Activated CD8-positive, alpha-beta T cell treated with anti-CD3 and anti-CD28 coated beads, Interleukin-2, amount 10 ng/mL, durations not matched to agents 7 days and 5 days (primary cell): Measurements from ENCODE around the gene ADAM22. TPM values are rescaled to one million over a fixed set of nuclear protein-coding genes. Genes with fewer than 3 reads are reported as not detected.
A peak's percentile ranks its signal among the peaks of the same experiment; 100 is the strongest.

ENCODE experiments used
- ATAC-seq: fragments of 150-1000 bp; cut with Tn5 transposase; one replicate; pipeline ENCODE4 v1.10.0; 2021; ENCODE audit warnings: moderate library complexity
- CTCF ChIA-PET: fragments of 350-600 bp; sonication (Branson Sonifier 250); formaldehyde crosslinking; loops from one replicate; lab custom pipeline; 2021; ENCODE audit warnings: antibody characterized with exemption; lab: Charles Lee
- POLR2A ChIA-PET: fragments of 350-600 bp; sonication (Branson Sonifier 250); formaldehyde crosslinking; loops from one replicate; lab custom pipeline; 2021; ENCODE audit warnings: antibody characterized with exemption; lab: Charles Lee
- DNase-seq: peaks from one replicate; pipeline ENCODE4 v3.0.0-alpha.2; 2020
- H3K27ac Mint-ChIP-seq: one replicate; pipeline ENCODE4 v1.8.0; 2021; ENCODE audit warnings: mild to moderate bottlenecking, mixed read lengths
- H3K27me3 Mint-ChIP-seq: one replicate; pipeline ENCODE4 v1.8.0; 2021; ENCODE audit warnings: low read depth, mixed read lengths
- H3K36me3 Mint-ChIP-seq: one replicate; pipeline ENCODE4 v1.8.0; 2021; ENCODE audit warnings: low read depth, mixed read lengths
- H3K4me1 Mint-ChIP-seq: one replicate; pipeline ENCODE4 v1.8.0; 2021; ENCODE audit warnings: low read depth, mixed read lengths
- H3K4me3 Mint-ChIP-seq: one replicate; pipeline ENCODE4 v1.8.0; 2021; ENCODE audit warnings: mild to moderate bottlenecking, mixed read lengths
- H3K9me3 Mint-ChIP-seq: one replicate; pipeline ENCODE4 v1.8.0; 2022; ENCODE audit warnings: mixed read lengths; ENCODE audit not compliant: insufficient read depth
- total RNA-seq, 2 experiments: library from RNA; stranded (reverse); gene quantifications; one replicate each; pipeline ENCODE4 v1.2.3, GENCODE V29; 2021

The ADAM22 gene
- total RNA-seq, 2 experiments from 2014 or later, result 2.2 to 3.1 TPM

GRCh38 chr7:88208521-88208920, 274.5 kb downstream of the ADAM22 start:
- Mint-ChIP-seq H3K27ac (no peak overlapping the region), H3K4me3 (no peak overlapping the region), H3K36me3 (peaks cover 57% of the 10 kb centered on the region), H3K9me3 (no peaks in the 10 kb centered on the region), H3K27me3 (no peaks in the 10 kb centered on the region), H3K4me1 (peaks cover 4% of the 10 kb centered on the region)
- ATAC-seq, result no peak
- CTCF ChIA-PET, result interaction anchor here (2.1 to 2.6 kb wide), 2 partner anchors 10 to 39 kb away, joined by 7 read pairs; no protein-coding TSS in a partner anchor
- POLR2A ChIA-PET, result no interaction called here
- DNase-seq, result no peak

- Mint-ChIP-seq H3K4me3 (no peak overlapping the region), H3K4me1 (peaks cover 17% of the 10 kb centered on the region), H3K27me3 (no peaks in the 10 kb centered on the region), H3K27ac (no peak overlapping the region), H3K9me3 (no peaks in the 10 kb centered on the region), H3K36me3 (peaks cover 51% of the 10 kb centered on the region)
- POLR2A ChIA-PET, result interaction anchor here (0.6 kb wide), 1 partner anchor 258 kb away, joined by 3 read pairs; no protein-coding TSS in a partner anchor
- DNase-seq, result no peak
- CTCF ChIA-PET, result interaction anchor here (1.3 kb wide), 1 partner anchor 10 kb away, joined by 3 read pairs; no protein-coding TSS in a partner anchor
- ATAC-seq, result no peak
Observed at GRCh38 chr7:88212918-88213317, 278.9 kb downstream of the ADAM22 start.

DNA sequence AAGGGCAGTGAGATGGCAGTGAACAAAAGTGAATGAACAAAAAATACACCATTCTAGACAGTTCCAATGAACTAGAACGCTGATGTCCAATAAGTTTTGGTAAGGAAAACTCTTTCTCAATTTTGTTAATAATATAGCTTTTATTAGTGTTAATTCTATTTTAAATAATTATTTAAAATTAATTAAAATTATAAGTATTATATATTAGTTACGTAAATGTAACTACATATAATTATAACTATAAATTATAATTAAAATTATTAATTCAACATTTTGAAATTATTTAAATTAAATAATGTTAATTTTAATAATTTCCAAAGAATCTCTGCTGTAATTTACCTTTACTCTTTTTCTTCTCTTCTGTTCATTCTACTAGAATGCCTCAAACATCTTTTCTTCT, 280.4 kb downstream of the ADAM22 start:
- CTCF ChIA-PET, result no interaction called here
- ATAC-seq, result no peak
- H3K36me3 Mint-ChIP-seq, result peaks cover 46% of the 10 kb centered on the region

DNA sequence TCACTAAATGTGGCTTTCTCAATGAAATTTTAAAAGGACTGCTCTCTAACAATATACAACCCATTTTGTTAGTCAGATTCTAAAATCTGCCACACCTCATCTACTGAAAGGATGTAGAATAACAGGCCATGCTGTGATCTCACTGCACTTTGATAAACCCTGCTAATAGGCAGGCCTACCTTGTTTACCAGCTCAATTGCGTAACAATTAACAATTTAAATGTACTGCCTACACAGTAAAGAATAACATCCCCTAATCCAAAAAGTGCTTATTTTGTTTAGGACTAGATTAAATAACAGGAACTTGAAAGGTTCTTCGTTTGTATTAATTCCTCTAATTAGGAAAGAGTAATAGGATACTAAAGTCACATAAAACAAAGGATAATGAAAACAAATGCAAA, 281.2 kb downstream of the ADAM22 start:
- no peak for DNase-seq
- H3K27me3 Mint-ChIP-seq, result no peaks in the 10 kb centered on the region
- ChIA-PET POLR2A (no interaction called here), CTCF (no interaction called here)
- no peak overlapping the region for H3K4me3 Mint-ChIP-seq
- peaks cover 38% of the 10 kb centered on the region for H3K36me3 Mint-ChIP-seq
- H3K9me3 Mint-ChIP-seq, result no peaks in the 10 kb centered on the region
- H3K27ac Mint-ChIP-seq, result no peak overlapping the region
- no peak for ATAC-seq
- H3K4me1 Mint-ChIP-seq, result peaks cover 23% of the 10 kb centered on the region

More for the DNA sequence above, 280.4 kb downstream of the ADAM22 start:
- no peak overlapping the region for H3K27ac Mint-ChIP-seq
- no peaks in the 10 kb centered on the region for H3K9me3 Mint-ChIP-seq
- no peak overlapping the region for H3K4me3 Mint-ChIP-seq
- POLR2A ChIA-PET, result no interaction called here
- peaks cover 23% of the 10 kb centered on the region for H3K4me1 Mint-ChIP-seq
- no peaks in the 10 kb centered on the region for H3K27me3 Mint-ChIP-seq
- no peak for DNase-seq

GRCh38 chr7:88216276-88216675, 282.2 kb downstream of the ADAM22 start:
- Mint-ChIP-seq H3K9me3 (no peaks in the 10 kb centered on the region), H3K4me3 (no peak overlapping the region), H3K27me3 (no peaks in the 10 kb centered on the region), H3K4me1 (peaks cover 32% of the 10 kb centered on the region), H3K27ac (no peak overlapping the region), H3K36me3 (peaks cover 36% of the 10 kb centered on the region)
- DNase-seq (no peak), ATAC-seq (no peak)
- CTCF ChIA-PET, result no interaction called here
- POLR2A ChIA-PET, result no interaction called here

DNA sequence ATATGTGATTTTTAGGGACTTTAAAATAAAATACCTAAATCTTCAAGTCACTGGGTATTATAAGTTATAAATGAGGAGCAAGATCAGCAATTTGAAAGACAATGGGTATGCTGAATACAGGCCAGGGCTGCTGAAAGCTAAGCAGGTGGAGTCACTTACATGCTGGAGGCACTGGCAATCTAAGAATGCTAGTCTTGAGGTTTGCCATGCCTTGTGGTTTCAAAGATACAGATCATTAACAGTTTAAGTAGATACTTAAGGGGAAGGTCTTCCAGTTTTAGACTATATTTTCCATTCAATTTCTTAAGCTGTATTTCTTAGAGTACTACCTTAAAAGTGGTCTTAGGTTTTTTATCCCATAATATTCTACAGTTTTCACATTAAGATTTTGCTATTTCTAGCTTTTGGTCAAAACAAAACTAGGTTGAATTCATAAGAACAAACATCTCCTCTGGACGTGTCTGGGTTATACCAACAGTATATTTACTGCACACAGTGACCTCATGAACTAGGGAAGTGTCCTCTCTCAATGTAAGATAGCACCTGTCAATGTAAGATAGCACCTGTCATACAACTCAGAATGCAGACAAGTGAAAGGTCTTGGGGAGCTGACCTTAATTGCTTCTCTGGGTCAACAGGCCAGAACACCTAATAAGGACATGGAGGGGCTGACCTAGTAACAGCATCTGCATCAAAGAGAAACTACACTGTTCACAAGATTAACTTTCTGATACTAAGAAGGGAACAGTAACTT, 283.8 kb downstream of the ADAM22 start:
- DNase-seq (peak; percentile 24), ATAC-seq (no peak)
- H3K4me3 Mint-ChIP-seq, result peak overlapping the region; percentile 92
- H3K4me1 Mint-ChIP-seq, result peaks cover 32% of the 10 kb centered on the region
- H3K27me3 Mint-ChIP-seq, result no peaks in the 10 kb centered on the region
- H3K9me3 Mint-ChIP-seq, result no peaks in the 10 kb centered on the region
- H3K36me3 Mint-ChIP-seq, result peaks cover 35% of the 10 kb centered on the region
- H3K27ac Mint-ChIP-seq, result peak overlapping the region; percentile 91
- ChIA-PET POLR2A (interaction anchor here (0.9 to 1.1 kb wide), 2 partner anchors 9 to 20 kb away, joined by 3 read pairs; no protein-coding TSS in a partner anchor), CTCF (interaction anchor here (1.4 to 1.9 kb wide), 2 partner anchors 10 to 48 kb away, joined by 7 read pairs; no protein-coding TSS in a partner anchor)

GRCh38 chr7:88218429-88218745, 284.3 kb downstream of the ADAM22 start:
- Mint-ChIP-seq H3K36me3 (peaks cover 31% of the 10 kb centered on the region), H3K27ac (peak overlapping the region; percentile 91), H3K4me1 (peaks cover 32% of the 10 kb centered on the region), H3K27me3 (no peaks in the 10 kb centered on the region), H3K9me3 (no peaks in the 10 kb centered on the region), H3K4me3 (peak overlapping the region; percentile 92)
- no peak for DNase-seq
- CTCF ChIA-PET, result interaction anchor here (1.4 to 1.9 kb wide), 2 partner anchors 10 to 49 kb away, joined by 7 read pairs; no protein-coding TSS in a partner anchor
- POLR2A ChIA-PET, result interaction anchor here (0.9 kb wide), 1 partner anchor 9 kb away, joined by 3 read pairs; no protein-coding TSS in a partner anchor
- no peak for ATAC-seq

GRCh38 chr7:88218836-88219605, 285.0 kb downstream of the ADAM22 start:
- POLR2A ChIA-PET, result interaction anchor here (0.9 kb wide), 1 partner anchor 10 kb away, joined by 3 read pairs; no protein-coding TSS in a partner anchor
- Mint-ChIP-seq H3K27me3 (no peaks in the 10 kb centered on the region), H3K4me1 (peaks cover 31% of the 10 kb centered on the region), H3K27ac (peak overlapping the region; percentile 91), H3K9me3 (no peaks in the 10 kb centered on the region), H3K36me3 (peaks cover 27% of the 10 kb centered on the region), H3K4me3 (peak overlapping the region; percentile 92)
- ATAC-seq (peak; percentile 21), DNase-seq (peak; percentile 57)
- CTCF ChIA-PET, result interaction anchor here (1.4 to 1.9 kb wide), 2 partner anchors 11 to 49 kb away, joined by 7 read pairs; no protein-coding TSS in a partner anchor

DNA sequence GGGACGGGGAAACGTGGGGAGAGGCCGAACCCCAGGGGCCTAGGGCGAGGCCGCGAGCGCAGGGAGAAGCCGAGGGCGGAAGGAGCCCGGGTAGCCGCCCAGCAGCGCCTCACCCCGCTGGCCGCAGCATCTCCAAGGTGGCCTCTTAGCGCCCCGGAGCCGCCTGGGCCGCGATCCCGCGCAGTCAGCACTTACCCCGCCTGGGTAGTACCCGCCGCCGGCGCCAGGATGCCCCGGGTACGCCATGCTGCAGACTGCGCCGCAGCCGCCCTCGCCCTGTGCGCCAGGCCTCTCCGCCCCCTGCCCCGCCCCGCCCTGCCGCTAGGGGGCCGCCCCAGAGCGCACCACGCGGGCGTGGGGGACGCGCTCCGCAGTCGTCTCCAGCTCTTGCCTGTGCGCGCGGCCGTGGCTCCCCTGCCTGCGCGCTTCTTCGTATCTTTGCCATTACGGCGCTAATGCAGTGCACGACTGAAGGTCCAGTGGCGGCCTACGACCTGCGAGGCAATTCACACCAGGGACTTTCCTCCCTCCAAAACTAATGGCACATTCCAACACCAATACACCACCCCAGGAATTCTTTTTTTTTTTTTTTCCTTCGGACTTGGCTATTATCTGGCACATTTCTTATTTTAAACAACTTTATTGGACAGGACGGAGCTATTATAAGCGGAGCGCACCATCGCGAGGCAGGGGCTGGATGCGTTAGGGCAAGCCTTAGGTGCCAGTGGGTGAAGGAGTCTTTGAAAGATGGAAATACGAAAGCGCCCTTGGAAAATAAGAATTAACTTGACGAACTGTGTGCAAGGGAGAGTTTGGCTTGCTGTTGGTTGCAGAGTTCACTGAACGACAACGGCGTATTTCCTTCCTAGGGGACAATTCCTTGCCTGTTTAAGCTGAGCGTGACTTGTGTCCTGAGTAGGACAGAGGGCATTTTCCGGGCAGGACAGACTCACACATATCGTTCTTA, 286.0 kb downstream of the ADAM22 start, which contains the start of gene SRI:
Gene SRI (minus strand): TSS at position 258 of the 967 bp plus-strand sequence. CDS start 12 bp downstream, at position 246.
- peaks cover 29% of the 10 kb centered on the region for H3K4me1 Mint-ChIP-seq
- POLR2A ChIA-PET, result interaction anchor here (0.9 kb wide), 1 partner anchor 875 kb away, joined by 4 read pairs; the partner anchor contains the start of gene CROT
- CTCF ChIA-PET, result interaction anchor here (0.7 to 1.8 kb wide), 6 partner anchors 8 to 627 kb away, joined by 3 to 7 read pairs (median 3); no protein-coding TSS in a partner anchor
- peaks cover 2% of the 10 kb centered on the region for H3K27me3 Mint-ChIP-seq
- peak; percentile 91 for DNase-seq
- H3K9me3 Mint-ChIP-seq, result no peaks in the 10 kb centered on the region
- H3K27ac Mint-ChIP-seq, result peak within 1 kb of the TSS; percentile 95
- peak within 1 kb of the TSS; percentile 92 for H3K4me3 Mint-ChIP-seq
- peaks cover 20% of the 10 kb centered on the region for H3K36me3 Mint-ChIP-seq
- peak; percentile 98 for ATAC-seq

- ATAC-seq, result no peak
- CTCF ChIA-PET, result no interaction called here
- Mint-ChIP-seq H3K36me3 (no peaks in the 10 kb centered on the region), H3K4me1 (peaks cover 12% of the 10 kb centered on the region), H3K27ac (no peak overlapping the region), H3K4me3 (no peak overlapping the region), H3K9me3 (peaks cover 1% of the 10 kb centered on the region), H3K27me3 (peaks cover 5% of the 10 kb centered on the region)
- POLR2A ChIA-PET, result no interaction called here
- DNase-seq, result no peak
Observed at GRCh38 chr7:88223265-88223664, 289.2 kb downstream of the ADAM22 start.
